SK-N-SH (cell line): Measurements from ENCODE around the gene KIF11.
A peak's percentile ranks its signal among the peaks of the same experiment; 100 is the strongest.

Experiments
- ELF1 ChIP-seq: IDR thresholded peaks from 2 replicates; pipeline ENCODE4 v1.4.0; 2012
- EZH2phosphoT487 ChIP-seq: fragments of 200-600 bp; sonication (generic); IDR thresholded peaks from 2 replicates; pipeline ENCODE4 v1.6.1; 2017; ENCODE audit warnings: low read depth, mixed run types, mild to moderate bottlenecking, antibody characterized with exemption, moderate library complexity, borderline replicate concordance
- FOXM1 ChIP-seq: IDR thresholded peaks from 2 replicates; pipeline ENCODE4 v1.4.0; 2012; ENCODE audit warnings: low read depth, mild to moderate bottlenecking
- GATA2 ChIP-seq: sonication (generic); formaldehyde crosslinking; IDR thresholded peaks from 2 replicates; pipeline ENCODE4 v1.5.0; 2020; ENCODE audit warnings: mild to moderate bottlenecking, missing genetic modification reagents
- NFIC ChIP-seq: IDR thresholded peaks from 2 replicates; pipeline ENCODE4 v1.4.0; 2012; ENCODE audit warnings: borderline replicate concordance
- PBX3 ChIP-seq: IDR thresholded peaks from 2 replicates; pipeline ENCODE4; 2012
- POLR2AphosphoS5 ChIP-seq: IDR thresholded peaks from 2 replicates; pipeline ENCODE4 v1.6.1; 2012; ENCODE audit warnings: low read depth, low read length
- YY1 ChIP-seq: IDR thresholded peaks from 2 replicates; pipeline ENCODE4 v1.4.0; 2012; ENCODE audit warnings: low read depth, mild to moderate bottlenecking
- TF ChIP-seq, protein P1 (sequence below): fragments of 200-600 bp; sonication (generic); IDR thresholded peaks from 2 replicates; pipeline ENCODE4 v1.6.1; 2017; ENCODE audit warnings: antibody characterized with exemption, mild to moderate bottlenecking, moderate library complexity
- TF ChIP-seq, protein P2 (sequence below): IDR thresholded peaks from 2 replicates; pipeline ENCODE4 v1.6.1; 2012; ENCODE audit warnings: mild to moderate bottlenecking, low read depth, low read length, moderate library complexity
- TF ChIP-seq, protein P3 (sequence below): IDR thresholded peaks from 2 replicates; pipeline ENCODE4 v1.4.0; 2012; ENCODE audit warnings: low read depth

- TF ChIP-seq EZH2phosphoT487 (no peak), ELF1 (no peak), YY1 (no peak), NFIC (no peak), PBX3 (no peak), FOXM1 (no peak), GATA2 (CRISPR knock-in tag) (no peak), POLR2AphosphoS5 (no peak)
- TF ChIP-seq, protein P1, sequence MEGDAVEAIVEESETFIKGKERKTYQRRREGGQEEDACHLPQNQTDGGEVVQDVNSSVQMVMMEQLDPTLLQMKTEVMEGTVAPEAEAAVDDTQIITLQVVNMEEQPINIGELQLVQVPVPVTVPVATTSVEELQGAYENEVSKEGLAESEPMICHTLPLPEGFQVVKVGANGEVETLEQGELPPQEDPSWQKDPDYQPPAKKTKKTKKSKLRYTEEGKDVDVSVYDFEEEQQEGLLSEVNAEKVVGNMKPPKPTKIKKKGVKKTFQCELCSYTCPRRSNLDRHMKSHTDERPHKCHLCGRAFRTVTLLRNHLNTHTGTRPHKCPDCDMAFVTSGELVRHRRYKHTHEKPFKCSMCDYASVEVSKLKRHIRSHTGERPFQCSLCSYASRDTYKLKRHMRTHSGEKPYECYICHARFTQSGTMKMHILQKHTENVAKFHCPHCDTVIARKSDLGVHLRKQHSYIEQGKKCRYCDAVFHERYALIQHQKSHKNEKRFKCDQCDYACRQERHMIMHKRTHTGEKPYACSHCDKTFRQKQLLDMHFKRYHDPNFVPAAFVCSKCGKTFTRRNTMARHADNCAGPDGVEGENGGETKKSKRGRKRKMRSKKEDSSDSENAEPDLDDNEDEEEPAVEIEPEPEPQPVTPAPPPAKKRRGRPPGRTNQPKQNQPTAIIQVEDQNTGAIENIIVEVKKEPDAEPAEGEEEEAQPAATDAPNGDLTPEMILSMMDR: peak; percentile 47
- TF ChIP-seq, protein P2, sequence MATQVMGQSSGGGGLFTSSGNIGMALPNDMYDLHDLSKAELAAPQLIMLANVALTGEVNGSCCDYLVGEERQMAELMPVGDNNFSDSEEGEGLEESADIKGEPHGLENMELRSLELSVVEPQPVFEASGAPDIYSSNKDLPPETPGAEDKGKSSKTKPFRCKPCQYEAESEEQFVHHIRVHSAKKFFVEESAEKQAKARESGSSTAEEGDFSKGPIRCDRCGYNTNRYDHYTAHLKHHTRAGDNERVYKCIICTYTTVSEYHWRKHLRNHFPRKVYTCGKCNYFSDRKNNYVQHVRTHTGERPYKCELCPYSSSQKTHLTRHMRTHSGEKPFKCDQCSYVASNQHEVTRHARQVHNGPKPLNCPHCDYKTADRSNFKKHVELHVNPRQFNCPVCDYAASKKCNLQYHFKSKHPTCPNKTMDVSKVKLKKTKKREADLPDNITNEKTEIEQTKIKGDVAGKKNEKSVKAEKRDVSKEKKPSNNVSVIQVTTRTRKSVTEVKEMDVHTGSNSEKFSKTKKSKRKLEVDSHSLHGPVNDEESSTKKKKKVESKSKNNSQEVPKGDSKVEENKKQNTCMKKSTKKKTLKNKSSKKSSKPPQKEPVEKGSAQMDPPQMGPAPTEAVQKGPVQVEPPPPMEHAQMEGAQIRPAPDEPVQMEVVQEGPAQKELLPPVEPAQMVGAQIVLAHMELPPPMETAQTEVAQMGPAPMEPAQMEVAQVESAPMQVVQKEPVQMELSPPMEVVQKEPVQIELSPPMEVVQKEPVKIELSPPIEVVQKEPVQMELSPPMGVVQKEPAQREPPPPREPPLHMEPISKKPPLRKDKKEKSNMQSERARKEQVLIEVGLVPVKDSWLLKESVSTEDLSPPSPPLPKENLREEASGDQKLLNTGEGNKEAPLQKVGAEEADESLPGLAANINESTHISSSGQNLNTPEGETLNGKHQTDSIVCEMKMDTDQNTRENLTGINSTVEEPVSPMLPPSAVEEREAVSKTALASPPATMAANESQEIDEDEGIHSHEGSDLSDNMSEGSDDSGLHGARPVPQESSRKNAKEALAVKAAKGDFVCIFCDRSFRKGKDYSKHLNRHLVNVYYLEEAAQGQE: no peak
- TF ChIP-seq, protein P3, sequence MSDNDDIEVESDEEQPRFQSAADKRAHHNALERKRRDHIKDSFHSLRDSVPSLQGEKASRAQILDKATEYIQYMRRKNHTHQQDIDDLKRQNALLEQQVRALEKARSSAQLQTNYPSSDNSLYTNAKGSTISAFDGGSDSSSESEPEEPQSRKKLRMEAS: no peak
Observed at GRCh38 chr10:92590623-92591549, 2.0 kb upstream of the KIF11 start.
